ENCODE data around the gene SMIM28. TPM values are rescaled to one million over a fixed set of nuclear protein-coding genes. Genes with fewer than 3 reads are reported as not detected.

The SMIM28 gene
- total RNA-seq, 1 donor from 2014 or later: not detected

GRCh38 chr6:138383776-138384175, 6.1 kb downstream of the SMIM28 start:
- no peak for TF ChIP-seq CTCF (IDR thresholded peaks at IDR 0.05; ENCODE audit: borderline replicate concordance)
- intact Hi-C loops (cut with micrococcal nuclease): no loop called here
- no peaks in the 10 kb centered on the region for H3K9me3 ChIP-seq (replicated peaks)

GRCh38 chr6:138386897-138387296, 9.2 kb downstream of the SMIM28 start:
- DNase-seq: no peak
- Histone ChIP-seq H3K27ac (replicated peaks) (no peak overlapping the region), H3K36me3 (no peaks in the 10 kb centered on the region), H3K27me3 (ENCODE audit: low read depth) (no peaks in the 10 kb centered on the region), H3K9me3 (replicated peaks) (no peaks in the 10 kb centered on the region), H3K4me1 (no peaks in the 10 kb centered on the region), H3K4me3 (no peak overlapping the region)
- intact Hi-C loops (cut with micrococcal nuclease): no loop called here
- TF ChIP-seq CTCF (IDR thresholded peaks at IDR 0.05; ENCODE audit: borderline replicate concordance): no peak

More at GRCh38 chr6:138383776-138384175, 6.1 kb downstream of the SMIM28 start:
- Histone ChIP-seq H3K36me3 (no peaks in the 10 kb centered on the region), H3K27ac (replicated peaks) (no peak overlapping the region), H3K27me3 (ENCODE audit: low read depth) (no peaks in the 10 kb centered on the region), H3K4me1 (no peaks in the 10 kb centered on the region), H3K4me3 (no peak overlapping the region)
- DNase-seq: no peak

GRCh38 chr6:138387577-138388368, 10.1 kb downstream of the SMIM28 start:
- H3K27me3 ChIP-seq (ENCODE audit: low read depth): no peaks in the 10 kb centered on the region
- H3K4me1 ChIP-seq: no peaks in the 10 kb centered on the region
- H3K36me3 ChIP-seq: no peaks in the 10 kb centered on the region
- intact Hi-C loops (cut with micrococcal nuclease): no loop called here
- no peak overlapping the region for H3K4me3 ChIP-seq
- no peak overlapping the region for H3K27ac ChIP-seq (replicated peaks)
- H3K9me3 ChIP-seq (replicated peaks): no peaks in the 10 kb centered on the region
- no peak for TF ChIP-seq CTCF (IDR thresholded peaks at IDR 0.05; ENCODE audit: borderline replicate concordance)
- no peak for DNase-seq

GRCh38 chr6:138389551-138389950, 11.8 kb downstream of the SMIM28 start:
- H3K36me3 ChIP-seq: no peaks in the 10 kb centered on the region
- no peaks in the 10 kb centered on the region for H3K27me3 ChIP-seq (ENCODE audit: low read depth)
- H3K27ac ChIP-seq (replicated peaks): no peak overlapping the region
- no peak overlapping the region for H3K4me3 ChIP-seq
- no peak for DNase-seq
- intact Hi-C loops (cut with micrococcal nuclease): no loop called here
- H3K9me3 ChIP-seq (replicated peaks): no peaks in the 10 kb centered on the region
- no peak for TF ChIP-seq CTCF (IDR thresholded peaks at IDR 0.05; ENCODE audit: borderline replicate concordance)
- peaks cover 11% of the 10 kb centered on the region for H3K4me1 ChIP-seq

GRCh38 chr6:138393871-138394783, 16.4 kb downstream of the SMIM28 start:
- H3K4me3 ChIP-seq: no peak overlapping the region
- H3K36me3 ChIP-seq: no peaks in the 10 kb centered on the region
- peaks cover 29% of the 10 kb centered on the region for H3K4me1 ChIP-seq
- peak overlapping the region; percentile 36 for H3K27ac ChIP-seq (replicated peaks)
- no peaks in the 10 kb centered on the region for H3K9me3 ChIP-seq (replicated peaks)
- TF ChIP-seq CTCF (IDR thresholded peaks at IDR 0.05; ENCODE audit: borderline replicate concordance): no peak
- H3K27me3 ChIP-seq (ENCODE audit: low read depth): no peaks in the 10 kb centered on the region
- intact Hi-C loops (cut with micrococcal nuclease): no loop called here
- no peak for DNase-seq
